ENCODE results near the gene PPP1R12A.

Gene PPP1R12A

GRCh38 chr12:79764641-79765040, 170.3 kb downstream of the PPP1R12A start:
- H3K4me3 ChIP-seq (ENCODE audit: low read length): no peak overlapping the region
- DNase-seq (ENCODE audit: low read depth): no peak
- no peak for TF ChIP-seq CTCF (conservative IDR thresholded peaks at IDR 0.05; ENCODE audit: low read depth, low read length)

- H3K4me3 ChIP-seq (ENCODE audit: low read length): no peak overlapping the region
- no peak for DNase-seq (ENCODE audit: low read depth)
Observed at GRCh38 chr12:79763766-79764452, 171.0 kb downstream of the PPP1R12A start.

GRCh38 chr12:79761341-79761740, 173.6 kb downstream of the PPP1R12A start:
- TF ChIP-seq CTCF (conservative IDR thresholded peaks at IDR 0.05; ENCODE audit: low read depth, low read length): no peak
- no peak for DNase-seq (ENCODE audit: low read depth)
- H3K4me3 ChIP-seq (ENCODE audit: low read length): no peak overlapping the region

More at GRCh38 chr12:79763766-79764452, 171.0 kb downstream of the PPP1R12A start:
- TF ChIP-seq CTCF (conservative IDR thresholded peaks at IDR 0.05; ENCODE audit: low read depth, low read length): no peak

GRCh38 chr12:79747274-79747673, 187.6 kb downstream of the PPP1R12A start:
- no peak overlapping the region for H3K4me3 ChIP-seq (ENCODE audit: low read length)
- no peak for TF ChIP-seq CTCF (conservative IDR thresholded peaks at IDR 0.05; ENCODE audit: low read depth, low read length)
- no peak for DNase-seq (ENCODE audit: low read depth)

GRCh38 chr12:79737875-79738718, 196.8 kb downstream of the PPP1R12A start:
- DNase-seq (ENCODE audit: low read depth): no peak

GRCh38 chr12:79732638-79733037, 202.3 kb downstream of the PPP1R12A start:
- DNase-seq (ENCODE audit: low read depth): no peak
- H3K4me3 ChIP-seq (ENCODE audit: low read length): no peak overlapping the region
- no peak for TF ChIP-seq CTCF (conservative IDR thresholded peaks at IDR 0.05; ENCODE audit: low read depth, low read length)

More at GRCh38 chr12:79737875-79738718, 196.8 kb downstream of the PPP1R12A start:
- TF ChIP-seq CTCF (conservative IDR thresholded peaks at IDR 0.05; ENCODE audit: low read depth, low read length): peak; percentile 71
- H3K4me3 ChIP-seq (ENCODE audit: low read length): no peak overlapping the region
